Upper lobe of right lung (tissue), 1 donor: ENCODE measurements around the gene DLG2. TPM values are rescaled to one million over a fixed set of nuclear protein-coding genes. Genes with fewer than 3 reads are reported as not detected.
A peak's percentile ranks its signal among the peaks of the same experiment; 100 is the strongest.
"Not testable (repeated sequence)": the region's sequence is repeated elsewhere in the genome, so short reads cannot be mapped to it uniquely, and the experiment has no call there.

ENCODE experiments used
- ATAC-seq: fragments of 200-7000 bp; cut with Tn5 transposase; one replicate; pipeline ENCODE4 v1.9.1; 2020; ENCODE audit warnings: mild to moderate bottlenecking, moderate library complexity
- DNase-seq: peaks from one replicate; pipeline ENCODE4 v3.0.0-alpha.2; 2020
- H3K27ac ChIP-seq: fragments of 200-600 bp; one replicate; pipeline ENCODE4 v1.8.0; 2022
- H3K27me3 ChIP-seq: fragments of 200-600 bp; one replicate; pipeline ENCODE4 v1.8.0; 2022; ENCODE audit warnings: mild to moderate bottlenecking
- H3K36me3 ChIP-seq: fragments of 200-600 bp; one replicate; pipeline ENCODE4 v1.8.0; 2022
- H3K4me1 ChIP-seq: fragments of 200-600 bp; one replicate; pipeline ENCODE4 v1.8.0; 2022
- H3K4me3 ChIP-seq: fragments of 200-600 bp; one replicate; pipeline ENCODE4 v1.8.0; 2022; ENCODE audit warnings: mild to moderate bottlenecking
- H3K9me3 ChIP-seq: fragments of 200-600 bp; one replicate; pipeline ENCODE4 v1.8.0; 2022
- CTCF ChIP-seq: fragments of 200-600 bp; IDR thresholded peaks from one replicate; pipeline ENCODE4 v1.8.0; 2022; ENCODE audit warnings: antibody characterized with exemption
- intact Hi-C: fragments of 100-400 bp; cut with DNase I; formaldehyde crosslinking; loops from one replicate; pipeline ENCODE4 v1.11.0; 2022
- total RNA-seq: library from RNA; stranded (reverse); fragmentation: NEBNext Ultra II Directional; extraction: Animal tissue kit (Norgen Biotek cat#: 25700); gene quantifications from one replicate; pipeline ENCODE4 v1.2.1, GENCODE V29; 2021
- donor health status: DM: no; HTN: yes; CAD: no; lungs with severe emphysema.

The DLG2 gene
- total RNA-seq, 1 donor from 2014 or later, result 9.7 TPM

GRCh38 chr11:85423794-85424193, 203.3 kb downstream of the DLG2 start:
- no peak for TF ChIP-seq CTCF

GRCh38 chr11:85423316-85423715, 203.8 kb downstream of the DLG2 start:
- H3K27ac ChIP-seq, result no peak overlapping the region
- no peaks in the 10 kb centered on the region for H3K36me3 ChIP-seq
- H3K4me3 ChIP-seq, result no peak overlapping the region
- TF ChIP-seq CTCF, result no peak
- intact Hi-C loops, result no loop called here
- DNase-seq, result no peak
- no peaks in the 10 kb centered on the region for H3K27me3 ChIP-seq
- H3K9me3 ChIP-seq, result no peaks in the 10 kb centered on the region
- H3K4me1 ChIP-seq, result no peaks in the 10 kb centered on the region
- no peak for ATAC-seq

More at GRCh38 chr11:85423794-85424193, 203.3 kb downstream of the DLG2 start:
- no peak overlapping the region for H3K27ac ChIP-seq
- no peaks in the 10 kb centered on the region for H3K36me3 ChIP-seq
- no peaks in the 10 kb centered on the region for H3K4me1 ChIP-seq
- DNase-seq, result peak; percentile 13
- no peaks in the 10 kb centered on the region for H3K9me3 ChIP-seq
- intact Hi-C loops, result no loop called here
- ATAC-seq, result no peak
- H3K27me3 ChIP-seq, result no peaks in the 10 kb centered on the region
- no peak overlapping the region for H3K4me3 ChIP-seq

- H3K27ac ChIP-seq, result no peak overlapping the region
- DNase-seq (no peak), ATAC-seq (no peak)
Observed at GRCh38 chr11:85414175-85414574, 213.0 kb downstream of the DLG2 start.

GRCh38 chr11:85407648-85408047, 219.5 kb downstream of the DLG2 start:
- Histone ChIP-seq H3K36me3 (no peaks in the 10 kb centered on the region), H3K27ac (no peak overlapping the region), H3K4me3 (no peak overlapping the region), H3K27me3 (no peaks in the 10 kb centered on the region), H3K9me3 (peaks cover 3% of the 10 kb centered on the region), H3K4me1 (no peaks in the 10 kb centered on the region)
- intact Hi-C loops, result no loop called here
- DNase-seq (no peak), ATAC-seq (no peak)
- TF ChIP-seq CTCF, result no peak

More at GRCh38 chr11:85414175-85414574, 213.0 kb downstream of the DLG2 start:
- Histone ChIP-seq H3K36me3 (no peaks in the 10 kb centered on the region), H3K9me3 (no peaks in the 10 kb centered on the region), H3K4me3 (no peak overlapping the region), H3K4me1 (no peaks in the 10 kb centered on the region), H3K27me3 (no peaks in the 10 kb centered on the region)
- no peak for TF ChIP-seq CTCF
- intact Hi-C loops, result no loop called here

- DNase-seq (no peak), ATAC-seq (no peak)
- intact Hi-C loops, result no loop called here
- TF ChIP-seq CTCF, result no peak
- H3K36me3 ChIP-seq, result no peaks in the 10 kb centered on the region
- H3K27me3 ChIP-seq, result no peaks in the 10 kb centered on the region
- H3K27ac ChIP-seq, result no peak overlapping the region
- no peaks in the 10 kb centered on the region for H3K4me1 ChIP-seq
- peaks cover 4% of the 10 kb centered on the region for H3K9me3 ChIP-seq
- H3K4me3 ChIP-seq, result no peak overlapping the region
Observed at GRCh38 chr11:85406841-85407240, 220.3 kb downstream of the DLG2 start.

- Histone ChIP-seq H3K4me1 (no peaks in the 10 kb centered on the region), H3K27ac (no peak overlapping the region), H3K36me3 (no peaks in the 10 kb centered on the region), H3K27me3 (no peaks in the 10 kb centered on the region), H3K4me3 (no peak overlapping the region), H3K9me3 (peaks cover 4% of the 10 kb centered on the region)
- intact Hi-C loops, result no loop called here
- no peak for ATAC-seq
- TF ChIP-seq CTCF, result no peak
- no peak for DNase-seq
Observed at GRCh38 chr11:85406316-85406715, 220.8 kb downstream of the DLG2 start.

- H3K4me3 ChIP-seq, DNase-seq, H3K9me3 ChIP-seq, intact Hi-C loops, H3K27ac ChIP-seq, H3K36me3 ChIP-seq, ATAC-seq, H3K27me3 ChIP-seq, H3K4me1 ChIP-seq: not testable (repeated sequence)
Observed at GRCh38 chr11:85395515-85396055, 231.6 kb downstream of the DLG2 start.
